GM13976 (cell line): ENCODE results near the gene MYO1D.
A peak's percentile ranks its signal among the peaks of the same experiment; 100 is the strongest.

Experiments
- DNase-seq: peaks from one replicate; pipeline ENCODE4 v3.0.0; 2012; ENCODE audit warnings: low spot score
- CTCF ChIP-seq: IDR thresholded peaks from 2 replicates; pipeline ENCODE4 v1.5.1; 2012; ENCODE audit warnings: borderline replicate concordance, mild to moderate bottlenecking; ENCODE audit not compliant: insufficient read depth; ENCODE audit errors: extremely low read depth, missing control alignments, control extremely low read depth
- in situ Hi-C: fragments of 300-500 bp; cut with MboI; formaldehyde crosslinking; loops from one replicate; pipeline ENCODE4 v1.12.0; 2022; ENCODE audit warnings: low sequenced_read_pairs, mixed read lengths, inconsistent platforms; ENCODE audit not compliant: unreplicated experiment

MYO1D gene

GRCh38 chr17:32463304-32463703, 413.6 kb downstream of the MYO1D start:
- DNase-seq: no peak
- in situ Hi-C loops: loop anchor here (25.0 kb wide), 1 partner anchor 449 kb away; no protein-coding TSS in a partner anchor
- TF ChIP-seq CTCF: no peak

GRCh38 chr17:32461853-32462617, 414.9 kb downstream of the MYO1D start:
- in situ Hi-C loops: loop anchor here (25.0 kb wide), 1 partner anchor 450 kb away; no protein-coding TSS in a partner anchor
- DNase-seq: peak; percentile 60
- TF ChIP-seq CTCF: peak; percentile 24

GRCh38 chr17:32461498-32461852, 415.4 kb downstream of the MYO1D start:
- DNase-seq: no peak
- no peak for TF ChIP-seq CTCF
- in situ Hi-C loops: loop anchor here (25.0 kb wide), 1 partner anchor 451 kb away; no protein-coding TSS in a partner anchor

- in situ Hi-C loops: loop anchor here (25.0 kb wide), 1 partner anchor 452 kb away; no protein-coding TSS in a partner anchor
- no peak for DNase-seq
- no peak for TF ChIP-seq CTCF
These were observed 416.9 kb downstream of the MYO1D start for GRCh38 chr17:32460054-32460453.

GRCh38 chr17:32458371-32458770, 418.6 kb downstream of the MYO1D start:
- no peak for TF ChIP-seq CTCF
- no peak for DNase-seq
- in situ Hi-C loops: loop anchor here (25.0 kb wide), 1 partner anchor 454 kb away; no protein-coding TSS in a partner anchor

- TF ChIP-seq CTCF: no peak
- no peak for DNase-seq
- in situ Hi-C loops: loop anchor here (25.0 kb wide), 1 partner anchor 459 kb away; no protein-coding TSS in a partner anchor
These were observed 423.6 kb downstream of the MYO1D start for GRCh38 chr17:32453370-32453769.

- TF ChIP-seq CTCF: no peak
- DNase-seq: no peak
- in situ Hi-C loops: loop anchor here (25.0 kb wide), 1 partner anchor 460 kb away; no protein-coding TSS in a partner anchor
These were observed 424.6 kb downstream of the MYO1D start for GRCh38 chr17:32452281-32452680.
